Measurements from ENCODE around the gene KRTAP5-3. TPM values are rescaled to one million over a fixed set of nuclear protein-coding genes. Genes with fewer than 3 reads are reported as not detected.
"Not testable (repeated sequence)": the region's sequence is repeated elsewhere in the genome, so short reads cannot be mapped to it uniquely, and the experiment has no call there.

Gene KRTAP5-3
- total RNA-seq, 1 experiment from 2014 or later, result not detected

GRCh38 chr11:1629326-1630185 is 21.3 kb upstream of the KRTAP5-3 start, which contains the start of gene KRTAP5-5:
Gene KRTAP5-5 (plus strand): TSS chr11:1629775. CDS start chr11:1629841, 66 bp downstream.
- DNase-seq (ENCODE audit: low read depth, low spot score), result no peak
- in situ Hi-C loops (cut with HindIII; ENCODE audit: low pct_unique_long_range_greater_than_20kb, low sequenced_read_pairs), result no loop called here

GRCh38 chr11:1628506-1629325 is 20.5 kb upstream of the KRTAP5-3 start:
- in situ Hi-C loops (cut with HindIII; ENCODE audit: low pct_unique_long_range_greater_than_20kb, low sequenced_read_pairs), result no loop called here
- peak; percentile 53 for DNase-seq (ENCODE audit: low read depth, low spot score)

DNA sequence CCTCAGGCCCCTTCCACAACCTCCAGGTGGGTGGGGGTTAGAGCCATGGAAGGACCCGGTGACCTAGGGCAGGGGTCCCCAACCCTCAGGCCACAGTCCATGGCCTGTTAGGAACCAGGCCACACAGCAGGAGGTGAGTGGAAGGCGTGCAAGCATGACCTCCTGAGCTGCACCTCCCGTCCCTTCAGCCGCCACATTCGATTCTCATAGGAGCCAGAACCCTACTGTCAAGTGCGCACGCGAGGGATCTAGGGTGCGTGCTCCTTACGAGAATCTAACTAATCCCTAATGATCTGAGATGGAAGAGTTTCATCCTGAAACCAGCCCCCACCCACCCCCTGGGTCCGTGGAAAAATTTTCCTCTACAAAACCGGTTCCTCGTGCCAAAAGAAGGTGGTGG is 17.3 kb upstream of the KRTAP5-3 start:
- no peak for DNase-seq (ENCODE audit: low read depth, low spot score)
- in situ Hi-C loops (cut with HindIII; ENCODE audit: low pct_unique_long_range_greater_than_20kb, low sequenced_read_pairs), result no loop called here

GRCh38 chr11:1624621-1625020 is 16.4 kb upstream of the KRTAP5-3 start:
- in situ Hi-C loops (cut with HindIII; ENCODE audit: low pct_unique_long_range_greater_than_20kb, low sequenced_read_pairs), result no loop called here
- DNase-seq (ENCODE audit: low read depth, low spot score), result no peak

GRCh38 chr11:1623716-1624115 is 15.5 kb upstream of the KRTAP5-3 start:
- in situ Hi-C loops (cut with HindIII; ENCODE audit: low pct_unique_long_range_greater_than_20kb, low sequenced_read_pairs), result no loop called here
- DNase-seq (ENCODE audit: low read depth, low spot score), result no peak

- in situ Hi-C loops (cut with HindIII; ENCODE audit: low pct_unique_long_range_greater_than_20kb, low sequenced_read_pairs), result no loop called here
- DNase-seq (ENCODE audit: low read depth, low spot score), result no peak
These were observed 13.8 kb upstream of the KRTAP5-3 start, which contains the start of gene KRTAP5-4 for GRCh38 chr11:1622086-1622485. Gene KRTAP5-4 (minus strand): TSS chr11:1622138. CDS start chr11:1622093, 45 bp downstream.

GRCh38 chr11:1619449-1619848 is 11.2 kb upstream of the KRTAP5-3 start:
- in situ Hi-C loops (cut with HindIII; ENCODE audit: low pct_unique_long_range_greater_than_20kb, low sequenced_read_pairs), result no loop called here
- peak; percentile 13 for DNase-seq (ENCODE audit: low read depth, low spot score)

DNA sequence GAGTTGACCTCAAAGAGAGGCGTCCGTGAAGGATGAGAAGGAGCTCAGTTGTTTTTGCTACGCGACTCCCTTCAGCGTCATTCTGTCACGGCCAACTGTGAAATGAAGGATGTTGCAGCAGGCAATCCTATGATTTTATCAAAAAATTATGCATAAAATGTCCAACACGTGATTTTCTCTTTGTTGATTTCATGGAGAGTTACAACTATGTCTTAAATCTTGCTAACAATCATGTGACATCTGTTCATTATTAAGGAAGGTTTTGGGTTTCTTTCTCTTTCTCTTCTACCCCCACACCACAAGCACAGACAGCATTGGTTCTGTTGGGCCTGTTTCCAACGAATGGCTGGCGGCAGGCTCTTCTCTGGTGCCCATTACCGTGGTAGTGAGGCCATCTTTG is 10.0 kb upstream of the KRTAP5-3 start:
- no peak for DNase-seq (ENCODE audit: low read depth, low spot score)
- in situ Hi-C loops (cut with HindIII; ENCODE audit: low pct_unique_long_range_greater_than_20kb, low sequenced_read_pairs), result no loop called here

GRCh38 chr11:1607901-1608300 is 362 bp downstream of the KRTAP5-3 start:
- in situ Hi-C loops (cut with HindIII; ENCODE audit: low pct_unique_long_range_greater_than_20kb, low sequenced_read_pairs); DNase-seq (ENCODE audit: low read depth, low spot score): not testable (repeated sequence)

- in situ Hi-C loops (cut with HindIII; ENCODE audit: low pct_unique_long_range_greater_than_20kb, low sequenced_read_pairs); DNase-seq (ENCODE audit: low read depth, low spot score): not testable (repeated sequence)
These were observed 962 bp downstream of the KRTAP5-3 start for GRCh38 chr11:1607156-1607845.

GRCh38 chr11:1605923-1606322 is 2.3 kb downstream of the KRTAP5-3 start:
- in situ Hi-C loops (cut with HindIII; ENCODE audit: low pct_unique_long_range_greater_than_20kb, low sequenced_read_pairs); DNase-seq (ENCODE audit: low read depth, low spot score): not testable (repeated sequence)

- in situ Hi-C loops (cut with HindIII; ENCODE audit: low pct_unique_long_range_greater_than_20kb, low sequenced_read_pairs), result no loop called here
- DNase-seq (ENCODE audit: low read depth, low spot score), result no peak
These were observed 3.6 kb downstream of the KRTAP5-3 start for GRCh38 chr11:1604711-1605110.

- in situ Hi-C loops (cut with HindIII; ENCODE audit: low pct_unique_long_range_greater_than_20kb, low sequenced_read_pairs), result no loop called here
- no peak for DNase-seq (ENCODE audit: low read depth, low spot score)
These were observed 4.1 kb downstream of the KRTAP5-3 start for GRCh38 chr11:1604181-1604580.

GRCh38 chr11:1603629-1604028 is 4.6 kb downstream of the KRTAP5-3 start:
- in situ Hi-C loops (cut with HindIII; ENCODE audit: low pct_unique_long_range_greater_than_20kb, low sequenced_read_pairs), result no loop called here
- no peak for DNase-seq (ENCODE audit: low read depth, low spot score)

- in situ Hi-C loops (cut with HindIII; ENCODE audit: low pct_unique_long_range_greater_than_20kb, low sequenced_read_pairs); DNase-seq (ENCODE audit: low read depth, low spot score): not testable (repeated sequence)
These were observed 6.6 kb downstream of the KRTAP5-3 start for GRCh38 chr11:1601663-1602062.

- in situ Hi-C loops (cut with HindIII; ENCODE audit: low pct_unique_long_range_greater_than_20kb, low sequenced_read_pairs), result no loop called here
- DNase-seq (ENCODE audit: low read depth, low spot score), result no peak
These were observed 7.6 kb downstream of the KRTAP5-3 start for GRCh38 chr11:1600626-1601025.

DNA sequence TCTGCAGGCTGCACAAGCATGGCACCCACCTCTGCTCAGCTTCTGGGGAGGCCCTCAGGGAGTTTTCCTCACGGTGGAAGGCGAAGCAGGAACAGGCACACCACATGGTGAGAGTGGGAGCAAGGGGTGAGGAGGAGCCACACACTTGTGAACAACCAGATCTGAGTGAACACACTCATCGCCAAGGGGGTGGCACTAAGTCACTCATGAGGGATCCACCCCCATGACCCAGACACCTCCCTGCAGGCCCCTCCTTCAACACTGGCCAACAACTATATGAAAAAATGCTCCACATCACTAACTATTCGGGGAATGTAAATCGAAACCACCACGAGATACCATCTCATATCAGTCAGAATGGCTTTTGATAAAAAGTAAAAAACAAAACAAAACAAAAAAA is 9.4 kb downstream of the KRTAP5-3 start:
- in situ Hi-C loops (cut with HindIII; ENCODE audit: low pct_unique_long_range_greater_than_20kb, low sequenced_read_pairs), result no loop called here
- peak; percentile 9 for DNase-seq (ENCODE audit: low read depth, low spot score)

GRCh38 chr11:1598406-1598805 is 9.9 kb downstream of the KRTAP5-3 start:
- in situ Hi-C loops (cut with HindIII; ENCODE audit: low pct_unique_long_range_greater_than_20kb, low sequenced_read_pairs); DNase-seq (ENCODE audit: low read depth, low spot score): not testable (repeated sequence)
